ENCODE data around the gene HIVEP2. TPM values are rescaled to one million over a fixed set of nuclear protein-coding genes. Genes with fewer than 3 reads are reported as not detected.

The HIVEP2 gene
- total RNA-seq, 1 donor from 2014 or later: 11.8 TPM

DNA sequence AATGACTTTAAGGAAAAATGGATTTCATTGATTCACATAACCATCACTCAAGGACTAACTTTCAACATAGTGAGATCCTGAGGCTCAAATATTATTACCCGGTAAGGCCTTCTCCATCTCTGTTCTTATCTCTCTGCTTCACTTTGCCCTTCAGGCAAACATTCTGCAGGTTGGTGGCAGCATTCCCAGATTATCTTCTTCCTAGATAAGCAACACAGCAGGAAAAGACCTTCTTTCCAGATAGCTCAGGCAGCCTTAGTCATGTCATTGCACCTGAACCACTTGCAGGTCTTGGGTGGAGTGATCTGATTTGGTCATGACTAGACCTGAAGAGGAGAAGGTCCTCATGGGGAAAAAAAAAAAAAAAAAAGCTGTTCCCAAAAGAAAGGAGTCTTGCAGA, 5.3 kb upstream of the HIVEP2 start:
- no peak overlapping the region for H3K27ac Mint-ChIP-seq
- no peak for TF ChIP-seq CTCF (IDR thresholded peaks at IDR 0.05; ENCODE audit: unreplicated experiment)
- no peaks in the 10 kb centered on the region for H3K36me3 Mint-ChIP-seq (ENCODE audit: insufficient read depth)
- H3K4me1 Mint-ChIP-seq (ENCODE audit: low read depth): peaks cover 25% of the 10 kb centered on the region
- H3K27me3 Mint-ChIP-seq: peaks cover 6% of the 10 kb centered on the region
- DNase-seq (ENCODE audit: low spot score, unreplicated experiment): no peak
- no peaks in the 10 kb centered on the region for H3K9me3 Mint-ChIP-seq (ENCODE audit: low read depth)
- H3K4me3 Mint-ChIP-seq (ENCODE audit: low read depth): no peak overlapping the region

- Mint-ChIP-seq H3K9me3 (ENCODE audit: low read depth) (no peaks in the 10 kb centered on the region), H3K27ac (peak overlapping the region; percentile 96), H3K4me1 (ENCODE audit: low read depth) (peaks cover 29% of the 10 kb centered on the region), H3K4me3 (ENCODE audit: low read depth) (peak overlapping the region; percentile 76), H3K36me3 (ENCODE audit: insufficient read depth) (no peaks in the 10 kb centered on the region), H3K27me3 (peaks cover 6% of the 10 kb centered on the region)
- DNase-seq (ENCODE audit: low spot score, unreplicated experiment): no peak
- TF ChIP-seq CTCF (IDR thresholded peaks at IDR 0.05; ENCODE audit: unreplicated experiment): no peak
Measured at GRCh38 chr6:142947714-142948480, 2.9 kb upstream of the HIVEP2 start.

- peaks cover 27% of the 10 kb centered on the region for H3K4me1 Mint-ChIP-seq (ENCODE audit: low read depth)
- no peak for TF ChIP-seq CTCF (IDR thresholded peaks at IDR 0.05; ENCODE audit: unreplicated experiment)
- DNase-seq (ENCODE audit: low spot score, unreplicated experiment): peak; percentile 59
- H3K9me3 Mint-ChIP-seq (ENCODE audit: low read depth): no peaks in the 10 kb centered on the region
- H3K27ac Mint-ChIP-seq: peak overlapping the region; percentile 97
- no peaks in the 10 kb centered on the region for H3K36me3 Mint-ChIP-seq (ENCODE audit: insufficient read depth)
- H3K4me3 Mint-ChIP-seq (ENCODE audit: low read depth): peak overlapping the region; percentile 93
- H3K27me3 Mint-ChIP-seq: peaks cover 3% of the 10 kb centered on the region
Measured at GRCh38 chr6:142946924-142947713, 2.1 kb upstream of the HIVEP2 start.

GRCh38 chr6:142946181-142946923, 1.4 kb upstream of the HIVEP2 start:
- no peak for TF ChIP-seq CTCF (IDR thresholded peaks at IDR 0.05; ENCODE audit: unreplicated experiment)
- Mint-ChIP-seq H3K9me3 (ENCODE audit: low read depth) (no peaks in the 10 kb centered on the region), H3K36me3 (ENCODE audit: insufficient read depth) (no peaks in the 10 kb centered on the region), H3K27ac (peak overlapping the region; percentile 97), H3K27me3 (no peaks in the 10 kb centered on the region), H3K4me1 (ENCODE audit: low read depth) (peaks cover 27% of the 10 kb centered on the region), H3K4me3 (ENCODE audit: low read depth) (peak overlapping the region; percentile 93)
- DNase-seq (ENCODE audit: low spot score, unreplicated experiment): peak; percentile 94

Data from progenitor cell of endocrine pancreas (in vitro differentiated cells).